ENCODE measurements around the gene ASPSCR1. TPM values are rescaled to one million over a fixed set of nuclear protein-coding genes. Genes with fewer than 3 reads are reported as not detected.

ASPSCR1 gene
- total and polyA plus RNA-seq, 2 of the 13 experiments (the other 11 are each of a cell fraction or from before 2014, with no cell fraction given), result 274 to 314 TPM

DNA sequence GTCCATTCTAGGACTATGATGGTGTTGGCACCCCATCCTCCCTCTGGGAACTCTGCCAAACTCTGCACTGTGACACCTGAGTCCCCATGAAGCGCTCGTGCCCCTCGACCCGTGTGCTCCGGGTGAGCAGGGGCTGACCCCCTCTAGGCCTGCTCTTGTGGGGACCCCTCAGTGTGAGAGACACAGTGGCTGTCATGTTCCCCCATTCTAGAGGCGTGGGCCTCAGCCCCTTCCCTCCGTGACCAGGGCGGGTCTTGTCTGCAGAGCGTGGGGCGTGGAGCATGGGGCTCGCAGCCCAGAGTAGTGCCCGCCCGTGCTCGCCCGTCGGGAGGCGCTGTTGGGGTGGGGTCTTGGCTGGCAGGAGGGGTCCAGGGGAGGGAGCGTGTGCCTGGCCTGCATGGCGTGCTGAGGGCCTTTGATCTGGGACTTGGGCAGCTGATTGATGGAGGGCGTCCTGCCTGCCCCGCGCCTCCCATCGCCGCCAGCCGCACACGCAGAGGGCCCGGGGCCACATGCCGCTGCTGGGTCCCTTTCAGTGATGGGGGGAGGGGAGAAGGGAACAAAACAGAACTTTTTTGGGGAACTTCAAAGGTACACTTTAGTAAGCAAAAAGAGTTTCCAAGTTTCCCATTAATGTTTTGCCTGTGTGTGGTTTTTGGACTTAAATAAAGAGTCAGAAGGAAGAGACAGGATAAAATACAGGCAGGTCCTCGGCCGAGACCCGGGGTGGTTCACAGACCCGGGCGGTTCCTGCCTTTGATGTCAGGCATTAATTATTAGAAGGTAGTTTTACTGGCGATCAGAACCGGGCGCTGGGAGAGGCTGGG, 22.8 kb downstream of the ASPSCR1 start (continued):
- TF ChIP-seq, protein P1, sequence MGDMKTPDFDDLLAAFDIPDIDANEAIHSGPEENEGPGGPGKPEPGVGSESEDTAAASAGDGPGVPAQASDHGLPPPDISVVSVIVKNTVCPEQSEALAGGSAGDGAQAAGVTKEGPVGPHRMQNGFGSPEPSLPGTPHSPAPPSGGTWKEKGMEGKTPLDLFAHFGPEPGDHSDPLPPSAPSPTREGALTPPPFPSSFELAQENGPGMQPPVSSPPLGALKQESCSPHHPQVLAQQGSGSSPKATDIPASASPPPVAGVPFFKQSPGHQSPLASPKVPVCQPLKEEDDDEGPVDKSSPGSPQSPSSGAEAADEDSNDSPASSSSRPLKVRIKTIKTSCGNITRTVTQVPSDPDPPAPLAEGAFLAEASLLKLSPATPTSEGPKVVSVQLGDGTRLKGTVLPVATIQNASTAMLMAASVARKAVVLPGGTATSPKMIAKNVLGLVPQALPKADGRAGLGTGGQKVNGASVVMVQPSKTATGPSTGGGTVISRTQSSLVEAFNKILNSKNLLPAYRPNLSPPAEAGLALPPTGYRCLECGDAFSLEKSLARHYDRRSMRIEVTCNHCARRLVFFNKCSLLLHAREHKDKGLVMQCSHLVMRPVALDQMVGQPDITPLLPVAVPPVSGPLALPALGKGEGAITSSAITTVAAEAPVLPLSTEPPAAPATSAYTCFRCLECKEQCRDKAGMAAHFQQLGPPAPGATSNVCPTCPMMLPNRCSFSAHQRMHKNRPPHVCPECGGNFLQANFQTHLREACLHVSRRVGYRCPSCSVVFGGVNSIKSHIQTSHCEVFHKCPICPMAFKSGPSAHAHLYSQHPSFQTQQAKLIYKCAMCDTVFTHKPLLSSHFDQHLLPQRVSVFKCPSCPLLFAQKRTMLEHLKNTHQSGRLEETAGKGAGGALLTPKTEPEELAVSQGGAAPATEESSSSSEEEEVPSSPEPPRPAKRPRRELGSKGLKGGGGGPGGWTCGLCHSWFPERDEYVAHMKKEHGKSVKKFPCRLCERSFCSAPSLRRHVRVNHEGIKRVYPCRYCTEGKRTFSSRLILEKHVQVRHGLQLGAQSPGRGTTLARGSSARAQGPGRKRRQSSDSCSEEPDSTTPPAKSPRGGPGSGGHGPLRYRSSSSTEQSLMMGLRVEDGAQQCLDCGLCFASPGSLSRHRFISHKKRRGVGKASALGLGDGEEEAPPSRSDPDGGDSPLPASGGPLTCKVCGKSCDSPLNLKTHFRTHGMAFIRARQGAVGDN (CRISPR knock-in tag; IDR thresholded peaks at IDR 0.05), result peak; percentile 78
- TF ChIP-seq, protein P2, sequence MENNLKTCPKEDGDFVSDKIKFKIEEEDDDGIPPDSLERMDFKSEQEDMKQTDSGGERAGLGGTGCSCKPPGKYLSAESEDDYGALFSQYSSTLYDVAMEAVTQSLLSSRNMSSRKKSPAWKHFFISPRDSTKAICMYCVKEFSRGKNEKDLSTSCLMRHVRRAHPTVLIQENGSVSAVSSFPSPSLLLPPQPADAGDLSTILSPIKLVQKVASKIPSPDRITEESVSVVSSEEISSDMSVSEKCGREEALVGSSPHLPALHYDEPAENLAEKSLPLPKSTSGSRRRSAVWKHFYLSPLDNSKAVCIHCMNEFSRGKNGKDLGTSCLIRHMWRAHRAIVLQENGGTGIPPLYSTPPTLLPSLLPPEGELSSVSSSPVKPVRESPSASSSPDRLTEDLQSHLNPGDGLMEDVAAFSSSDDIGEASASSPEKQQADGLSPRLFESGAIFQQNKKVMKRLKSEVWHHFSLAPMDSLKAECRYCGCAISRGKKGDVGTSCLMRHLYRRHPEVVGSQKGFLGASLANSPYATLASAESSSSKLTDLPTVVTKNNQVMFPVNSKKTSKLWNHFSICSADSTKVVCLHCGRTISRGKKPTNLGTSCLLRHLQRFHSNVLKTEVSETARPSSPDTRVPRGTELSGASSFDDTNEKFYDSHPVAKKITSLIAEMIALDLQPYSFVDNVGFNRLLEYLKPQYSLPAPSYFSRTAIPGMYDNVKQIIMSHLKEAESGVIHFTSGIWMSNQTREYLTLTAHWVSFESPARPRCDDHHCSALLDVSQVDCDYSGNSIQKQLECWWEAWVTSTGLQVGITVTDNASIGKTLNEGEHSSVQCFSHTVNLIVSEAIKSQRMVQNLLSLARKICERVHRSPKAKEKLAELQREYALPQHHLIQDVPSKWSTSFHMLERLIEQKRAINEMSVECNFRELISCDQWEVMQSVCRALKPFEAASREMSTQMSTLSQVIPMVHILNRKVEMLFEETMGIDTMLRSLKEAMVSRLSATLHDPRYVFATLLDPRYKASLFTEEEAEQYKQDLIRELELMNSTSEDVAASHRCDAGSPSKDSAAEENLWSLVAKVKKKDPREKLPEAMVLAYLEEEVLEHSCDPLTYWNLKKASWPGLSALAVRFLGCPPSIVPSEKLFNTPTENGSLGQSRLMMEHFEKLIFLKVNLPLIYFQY (CRISPR knock-in tag; IDR thresholded peaks at IDR 0.05; ENCODE audit: borderline replicate concordance), result no peak; the same call in 1 of the 2 replicates
- TF ChIP-seq ZNF773 (CRISPR knock-in tag; IDR thresholded peaks at IDR 0.05; ENCODE audit: borderline replicate concordance), result no peak
- TF ChIP-seq, protein P3, sequence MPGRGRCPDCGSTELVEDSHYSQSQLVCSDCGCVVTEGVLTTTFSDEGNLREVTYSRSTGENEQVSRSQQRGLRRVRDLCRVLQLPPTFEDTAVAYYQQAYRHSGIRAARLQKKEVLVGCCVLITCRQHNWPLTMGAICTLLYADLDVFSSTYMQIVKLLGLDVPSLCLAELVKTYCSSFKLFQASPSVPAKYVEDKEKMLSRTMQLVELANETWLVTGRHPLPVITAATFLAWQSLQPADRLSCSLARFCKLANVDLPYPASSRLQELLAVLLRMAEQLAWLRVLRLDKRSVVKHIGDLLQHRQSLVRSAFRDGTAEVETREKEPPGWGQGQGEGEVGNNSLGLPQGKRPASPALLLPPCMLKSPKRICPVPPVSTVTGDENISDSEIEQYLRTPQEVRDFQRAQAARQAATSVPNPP (CRISPR knock-in tag; IDR thresholded peaks at IDR 0.05), result no peak
- TF ChIP-seq MTF1 (CRISPR knock-in tag; IDR thresholded peaks at IDR 0.05), result no peak
- TF ChIP-seq ZBTB7A (CRISPR knock-in tag; IDR thresholded peaks at IDR 0.05), result peak; percentile 100
- TF ChIP-seq CHCHD3 (CRISPR knock-in tag; IDR thresholded peaks at IDR 0.05), result peak; percentile 36; the same call in 1 of the 2 replicates
- TF ChIP-seq ZNF670 (CRISPR knock-in tag; IDR thresholded peaks at IDR 0.05; ENCODE audit: borderline replicate concordance), result 0 out of 2 replicates have a peak, but pooled peaks have one; percentile 28
- TF ChIP-seq KLF13 (CRISPR knock-in tag; IDR thresholded peaks at IDR 0.05), result peak; percentile 93
- no peak; the same call in 1 of the 2 replicates for TF ChIP-seq ZNF547 (CRISPR knock-in tag; IDR thresholded peaks at IDR 0.05)
- TF ChIP-seq ZNF713 (CRISPR knock-in tag; IDR thresholded peaks at IDR 0.05), result no peak
- TF ChIP-seq, protein P4, sequence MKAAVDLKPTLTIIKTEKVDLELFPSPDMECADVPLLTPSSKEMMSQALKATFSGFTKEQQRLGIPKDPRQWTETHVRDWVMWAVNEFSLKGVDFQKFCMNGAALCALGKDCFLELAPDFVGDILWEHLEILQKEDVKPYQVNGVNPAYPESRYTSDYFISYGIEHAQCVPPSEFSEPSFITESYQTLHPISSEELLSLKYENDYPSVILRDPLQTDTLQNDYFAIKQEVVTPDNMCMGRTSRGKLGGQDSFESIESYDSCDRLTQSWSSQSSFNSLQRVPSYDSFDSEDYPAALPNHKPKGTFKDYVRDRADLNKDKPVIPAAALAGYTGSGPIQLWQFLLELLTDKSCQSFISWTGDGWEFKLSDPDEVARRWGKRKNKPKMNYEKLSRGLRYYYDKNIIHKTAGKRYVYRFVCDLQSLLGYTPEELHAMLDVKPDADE (CRISPR knock-in tag; IDR thresholded peaks at IDR 0.05), result no peak
- no peak; the same call in 1 of the 2 replicates for TF ChIP-seq PHF21A (CRISPR knock-in tag; IDR thresholded peaks at IDR 0.05)
- no peak for TF ChIP-seq ZNF879 (CRISPR knock-in tag; IDR thresholded peaks at IDR 0.05)
- TF ChIP-seq, protein P5, sequence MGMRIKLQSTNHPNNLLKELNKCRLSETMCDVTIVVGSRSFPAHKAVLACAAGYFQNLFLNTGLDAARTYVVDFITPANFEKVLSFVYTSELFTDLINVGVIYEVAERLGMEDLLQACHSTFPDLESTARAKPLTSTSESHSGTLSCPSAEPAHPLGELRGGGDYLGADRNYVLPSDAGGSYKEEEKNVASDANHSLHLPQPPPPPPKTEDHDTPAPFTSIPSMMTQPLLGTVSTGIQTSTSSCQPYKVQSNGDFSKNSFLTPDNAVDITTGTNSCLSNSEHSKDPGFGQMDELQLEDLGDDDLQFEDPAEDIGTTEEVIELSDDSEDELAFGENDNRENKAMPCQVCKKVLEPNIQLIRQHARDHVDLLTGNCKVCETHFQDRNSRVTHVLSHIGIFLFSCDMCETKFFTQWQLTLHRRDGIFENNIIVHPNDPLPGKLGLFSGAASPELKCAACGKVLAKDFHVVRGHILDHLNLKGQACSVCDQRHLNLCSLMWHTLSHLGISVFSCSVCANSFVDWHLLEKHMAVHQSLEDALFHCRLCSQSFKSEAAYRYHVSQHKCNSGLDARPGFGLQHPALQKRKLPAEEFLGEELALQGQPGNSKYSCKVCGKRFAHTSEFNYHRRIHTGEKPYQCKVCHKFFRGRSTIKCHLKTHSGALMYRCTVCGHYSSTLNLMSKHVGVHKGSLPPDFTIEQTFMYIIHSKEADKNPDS (CRISPR knock-in tag; IDR thresholded peaks at IDR 0.05), result peak; percentile 28; the same call in 1 of the 2 replicates
- TF ChIP-seq CBFB (CRISPR knock-in tag; IDR thresholded peaks at IDR 0.05), result peak; percentile 83; the same call in 1 of the 2 replicates
